GM18951 (cell line): Measurements from ENCODE around the gene WHRN.
A peak's percentile ranks its signal among the peaks of the same experiment; 100 is the strongest.

Experiments used
- POLR2A ChIP-seq: IDR thresholded peaks from 4 replicates; pipeline ENCODE4 v1.6.1; 2011; ENCODE audit warnings: mild to moderate bottlenecking; ENCODE audit not compliant: insufficient read length, insufficient read depth; ENCODE audit errors: extremely low read depth
- in situ Hi-C: fragments of 300-500 bp; cut with MboI; formaldehyde crosslinking; loops from one replicate; pipeline ENCODE4 v1.12.0; 2022; ENCODE audit warnings: low sequenced_read_pairs, mixed read lengths, inconsistent platforms; ENCODE audit not compliant: unreplicated experiment

The WHRN gene

GRCh38 chr9:114394523-114395333 lies 110.5 kb downstream of the WHRN start:
- in situ Hi-C loops, result no loop called here
- TF ChIP-seq POLR2A, result no peak

GRCh38 chr9:114392749-114393112 lies 112.5 kb downstream of the WHRN start:
- no peak for TF ChIP-seq POLR2A
- in situ Hi-C loops, result no loop called here

- TF ChIP-seq POLR2A, result no peak
Measured at GRCh38 chr9:114390952-114391351, 114.3 kb downstream of the WHRN start.

GRCh38 chr9:114389612-114390368 lies 115.5 kb downstream of the WHRN start:
- in situ Hi-C loops, result no loop called here

More at GRCh38 chr9:114390952-114391351, 114.3 kb downstream of the WHRN start:
- in situ Hi-C loops, result no loop called here

GRCh38 chr9:114388764-114389375 lies 116.4 kb downstream of the WHRN start:
- in situ Hi-C loops, result no loop called here
- no peak for TF ChIP-seq POLR2A

More at GRCh38 chr9:114389612-114390368, 115.5 kb downstream of the WHRN start:
- no peak for TF ChIP-seq POLR2A

- no peak for TF ChIP-seq POLR2A
- in situ Hi-C loops, result no loop called here
Measured at GRCh38 chr9:114388357-114388682, 117.0 kb downstream of the WHRN start.

GRCh38 chr9:114387680-114388356 lies 117.5 kb downstream of the WHRN start, which contains the start of gene AKNA:
Gene AKNA (minus strand): TSS chr9:114387982. CDS start chr9:114381333, 6,649 bp downstream.
- in situ Hi-C loops, result no loop called here
- TF ChIP-seq POLR2A, result peak; percentile 88

GRCh38 chr9:114386886-114387679 lies 118.2 kb downstream of the WHRN start:
- TF ChIP-seq POLR2A, result peak; percentile 33
- in situ Hi-C loops, result no loop called here

GRCh38 chr9:114386361-114386885 lies 118.8 kb downstream of the WHRN start:
- in situ Hi-C loops, result no loop called here
- peak; percentile 16 for TF ChIP-seq POLR2A

- TF ChIP-seq POLR2A, result peak; percentile 86
- in situ Hi-C loops, result no loop called here
Measured at GRCh38 chr9:114385397-114386181, 119.7 kb downstream of the WHRN start.

GRCh38 chr9:114384836-114385396 lies 120.4 kb downstream of the WHRN start:
- no peak for TF ChIP-seq POLR2A
- in situ Hi-C loops, result no loop called here

- in situ Hi-C loops, result no loop called here
- no peak for TF ChIP-seq POLR2A
Measured at GRCh38 chr9:114384341-114384740, 120.9 kb downstream of the WHRN start.
